ENCODE data around the gene BEND2.

BEND2 gene

GRCh38 chrX:18151649-18152048 lies 69.0 kb downstream of the BEND2 start:
- Histone ChIP-seq H3K4me1 (ENCODE audit: insufficient read depth, low read length, poor library complexity, severe bottlenecking) (no peaks in the 10 kb centered on the region), H3K4me3 (ENCODE audit: low read length, poor library complexity, severe bottlenecking) (no peak overlapping the region), H3K9ac (ENCODE audit: low read depth, low read length, poor library complexity, severe bottlenecking) (no peak overlapping the region), H4K20me1 (ENCODE audit: insufficient read depth, low read length, poor library complexity, severe bottlenecking) (no peaks in the 10 kb centered on the region), H3K27me3 (ENCODE audit: insufficient read depth, low read length, poor library complexity, severe bottlenecking) (no peaks in the 10 kb centered on the region), H3K79me2 (ENCODE audit: insufficient read depth, low read length) (no peaks in the 10 kb centered on the region), H3K4me2 (ENCODE audit: low read depth, low read length, poor library complexity, severe bottlenecking) (no peak overlapping the region), H3K36me3 (ENCODE audit: insufficient read depth, low read length) (no peaks in the 10 kb centered on the region), H3F3A (ENCODE audit: low read depth) (no peaks in the 10 kb centered on the region), H3K9me2 (replicated peaks; ENCODE audit: low read depth, low read length) (no peaks in the 10 kb centered on the region), H3K9me3 (ENCODE audit: insufficient read depth, low read depth, low read length) (no peaks in the 10 kb centered on the region), H2AFZ (ENCODE audit: low read length) (no peak overlapping the region)
- TF ChIP-seq CTCF (conservative IDR thresholded peaks at IDR 0.05; ENCODE audit: low read length) (no peak), EZH2phosphoT487 (IDR thresholded peaks at IDR 0.05; ENCODE audit: borderline replicate concordance) (no peak)

- no peak overlapping the region for H2AFZ ChIP-seq (ENCODE audit: low read length)
- no peaks in the 10 kb centered on the region for H3K36me3 ChIP-seq (ENCODE audit: insufficient read depth, low read length)
- no peaks in the 10 kb centered on the region for H3F3A ChIP-seq (ENCODE audit: low read depth)
- no peak overlapping the region for H3K4me3 ChIP-seq (ENCODE audit: low read length, poor library complexity, severe bottlenecking)
- H3K9ac ChIP-seq (ENCODE audit: low read depth, low read length, poor library complexity, severe bottlenecking) = no peak overlapping the region
- no peak overlapping the region for H3K4me2 ChIP-seq (ENCODE audit: low read depth, low read length, poor library complexity, severe bottlenecking)
- no peak for TF ChIP-seq CTCF (conservative IDR thresholded peaks at IDR 0.05; ENCODE audit: low read length)
- no peak for TF ChIP-seq EZH2phosphoT487 (IDR thresholded peaks at IDR 0.05; ENCODE audit: borderline replicate concordance)
- H3K9me3 ChIP-seq (ENCODE audit: insufficient read depth, low read depth, low read length) = no peaks in the 10 kb centered on the region
- no peaks in the 10 kb centered on the region for H3K79me2 ChIP-seq (ENCODE audit: insufficient read depth, low read length)
- no peaks in the 10 kb centered on the region for H4K20me1 ChIP-seq (ENCODE audit: insufficient read depth, low read length, poor library complexity, severe bottlenecking)
- H3K4me1 ChIP-seq (ENCODE audit: insufficient read depth, low read length, poor library complexity, severe bottlenecking) = no peaks in the 10 kb centered on the region
- H3K9me2 ChIP-seq (replicated peaks; ENCODE audit: low read depth, low read length) = no peaks in the 10 kb centered on the region
- H3K27me3 ChIP-seq (ENCODE audit: insufficient read depth, low read length, poor library complexity, severe bottlenecking) = no peaks in the 10 kb centered on the region
These were observed 69.5 kb downstream of the BEND2 start for GRCh38 chrX:18151157-18151556.

GRCh38 chrX:18149454-18149853 lies 71.2 kb downstream of the BEND2 start:
- Histone ChIP-seq H3K9me3 (ENCODE audit: insufficient read depth, low read depth, low read length) (no peaks in the 10 kb centered on the region), H2AFZ (ENCODE audit: low read length) (no peak overlapping the region), H3K4me1 (ENCODE audit: insufficient read depth, low read length, poor library complexity, severe bottlenecking) (no peaks in the 10 kb centered on the region), H3K27me3 (ENCODE audit: insufficient read depth, low read length, poor library complexity, severe bottlenecking) (no peaks in the 10 kb centered on the region), H3K36me3 (ENCODE audit: insufficient read depth, low read length) (no peaks in the 10 kb centered on the region), H3K4me2 (ENCODE audit: low read depth, low read length, poor library complexity, severe bottlenecking) (no peak overlapping the region), H4K20me1 (ENCODE audit: insufficient read depth, low read length, poor library complexity, severe bottlenecking) (no peaks in the 10 kb centered on the region), H3K9ac (ENCODE audit: low read depth, low read length, poor library complexity, severe bottlenecking) (no peak overlapping the region), H3K79me2 (ENCODE audit: insufficient read depth, low read length) (no peaks in the 10 kb centered on the region), H3K9me2 (replicated peaks; ENCODE audit: low read depth, low read length) (no peaks in the 10 kb centered on the region), H3F3A (ENCODE audit: low read depth) (no peaks in the 10 kb centered on the region), H3K4me3 (ENCODE audit: low read length, poor library complexity, severe bottlenecking) (no peak overlapping the region)
- TF ChIP-seq CTCF (conservative IDR thresholded peaks at IDR 0.05; ENCODE audit: low read length) = no peak

All from Loucy (cell line).